Activated B cell treated with CpG ODN at 0.5 μM for 24 hours (primary cell): ENCODE results near the gene TNFSF18. TPM values are rescaled to one million over a fixed set of nuclear protein-coding genes. Genes with fewer than 3 reads are reported as not detected.

Experiments
- ATAC-seq: fragments of 200-7000 bp; cut with Tn5 transposase; one replicate; pipeline ENCODE4 v1.10.0; 2021; ENCODE audit warnings: low read depth, mild to moderate bottlenecking, moderate library complexity
- CTCF ChIA-PET: fragments of 350-600 bp; sonication (Branson Sonifier 250); formaldehyde crosslinking; loops from one replicate; lab custom pipeline; 2021; ENCODE audit warnings: antibody characterized with exemption; lab: Charles Lee
- POLR2A ChIA-PET: fragments of 350-600 bp; sonication (Branson Sonifier 250); formaldehyde crosslinking; loops from one replicate; lab custom pipeline; 2021; ENCODE audit warnings: antibody characterized with exemption; lab: Charles Lee
- DNase-seq: peaks from one replicate; pipeline ENCODE4 v3.0.0; 2022
- H3K27ac Mint-ChIP-seq: one replicate; pipeline ENCODE4 v1.8.0; 2020; ENCODE audit warnings: mixed read lengths
- H3K27me3 Mint-ChIP-seq: one replicate; pipeline ENCODE4 v1.8.0; 2021; ENCODE audit warnings: mixed read lengths
- H3K36me3 Mint-ChIP-seq: one replicate; pipeline ENCODE4 v1.8.0; 2021; ENCODE audit warnings: low read depth, mixed read lengths
- H3K4me1 Mint-ChIP-seq: one replicate; pipeline ENCODE4 v1.8.0; 2021; ENCODE audit warnings: mixed read lengths
- H3K4me3 Mint-ChIP-seq: one replicate; pipeline ENCODE4 v1.8.0; 2020; ENCODE audit warnings: mild to moderate bottlenecking, mixed read lengths
- H3K9me3 Mint-ChIP-seq: one replicate; pipeline ENCODE4 v1.8.0; 2020; ENCODE audit warnings: mixed read lengths
- intact Hi-C: fragments of 100-400 bp; cut with micrococcal nuclease; formaldehyde crosslinking; loops from one replicate; pipeline ENCODE4 v1.15.1; 2024
- total RNA-seq: library from RNA; stranded (reverse); gene quantifications from 2 replicates; pipeline ENCODE4 v1.2.3, GENCODE V29; 2022
- TF ChIP-seq, protein P1 (sequence below): fragments of 200-600 bp; IDR thresholded peaks from one replicate; pipeline ENCODE4 v1.8.0; 2022; ENCODE audit warnings: antibody characterized with exemption, mild to moderate bottlenecking

Gene TNFSF18
- total RNA-seq, 1 donor from 2014 or later: not detected

DNA sequence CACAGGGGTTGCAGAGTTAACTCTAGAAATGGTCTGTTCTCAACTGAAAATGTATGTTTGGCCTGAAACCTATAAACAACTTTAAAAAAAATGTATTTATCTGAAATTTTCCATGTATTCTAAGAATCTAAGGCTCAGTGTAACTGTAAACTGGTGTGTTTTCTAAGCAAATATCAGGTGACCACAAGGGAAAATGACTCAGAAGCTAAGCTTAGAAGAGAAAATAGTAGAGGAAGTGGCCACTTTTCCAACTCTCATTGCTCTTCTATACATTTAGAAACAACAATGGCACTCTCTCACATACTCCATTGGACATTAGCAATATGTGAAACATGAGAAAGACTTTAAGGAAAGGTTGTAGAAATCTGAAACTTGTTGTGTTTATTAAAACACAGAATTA, 7.5 kb downstream of the TNFSF18 start:
- Mint-ChIP-seq H3K36me3 (no peaks in the 10 kb centered on the region), H3K4me1 (peaks cover 13% of the 10 kb centered on the region), H3K27me3 (no peaks in the 10 kb centered on the region), H3K27ac (no peak overlapping the region), H3K9me3 (no peaks in the 10 kb centered on the region), H3K4me3 (no peak overlapping the region)
- ATAC-seq (no peak), DNase-seq (no peak)
- CTCF ChIA-PET: no interaction called here
- TF ChIP-seq, protein P1, sequence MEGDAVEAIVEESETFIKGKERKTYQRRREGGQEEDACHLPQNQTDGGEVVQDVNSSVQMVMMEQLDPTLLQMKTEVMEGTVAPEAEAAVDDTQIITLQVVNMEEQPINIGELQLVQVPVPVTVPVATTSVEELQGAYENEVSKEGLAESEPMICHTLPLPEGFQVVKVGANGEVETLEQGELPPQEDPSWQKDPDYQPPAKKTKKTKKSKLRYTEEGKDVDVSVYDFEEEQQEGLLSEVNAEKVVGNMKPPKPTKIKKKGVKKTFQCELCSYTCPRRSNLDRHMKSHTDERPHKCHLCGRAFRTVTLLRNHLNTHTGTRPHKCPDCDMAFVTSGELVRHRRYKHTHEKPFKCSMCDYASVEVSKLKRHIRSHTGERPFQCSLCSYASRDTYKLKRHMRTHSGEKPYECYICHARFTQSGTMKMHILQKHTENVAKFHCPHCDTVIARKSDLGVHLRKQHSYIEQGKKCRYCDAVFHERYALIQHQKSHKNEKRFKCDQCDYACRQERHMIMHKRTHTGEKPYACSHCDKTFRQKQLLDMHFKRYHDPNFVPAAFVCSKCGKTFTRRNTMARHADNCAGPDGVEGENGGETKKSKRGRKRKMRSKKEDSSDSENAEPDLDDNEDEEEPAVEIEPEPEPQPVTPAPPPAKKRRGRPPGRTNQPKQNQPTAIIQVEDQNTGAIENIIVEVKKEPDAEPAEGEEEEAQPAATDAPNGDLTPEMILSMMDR: no peak
- POLR2A ChIA-PET: no interaction called here
- intact Hi-C loops: no loop called here

DNA sequence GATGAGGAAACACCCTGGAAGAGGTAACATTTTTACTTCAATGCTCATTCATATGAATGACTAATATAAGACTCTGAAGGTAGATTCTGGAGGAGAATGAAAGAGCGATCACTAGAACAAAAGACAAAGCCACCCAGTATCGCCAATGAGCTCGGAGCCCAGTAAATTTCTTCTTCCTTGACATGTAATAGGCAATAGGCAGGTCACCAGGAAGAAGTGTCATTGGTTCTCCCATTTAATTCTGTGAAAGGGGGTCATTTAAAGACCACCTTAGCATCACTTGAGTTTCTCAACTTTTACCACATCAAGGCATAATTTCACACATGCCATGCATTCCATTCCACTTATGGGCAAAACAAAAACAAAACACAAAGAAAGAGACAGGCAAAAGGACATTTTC, 7.9 kb downstream of the TNFSF18 start:
- no peak for DNase-seq
- intact Hi-C loops: no loop called here
- H3K27me3 Mint-ChIP-seq: no peaks in the 10 kb centered on the region
- no peak overlapping the region for H3K27ac Mint-ChIP-seq
- ChIA-PET CTCF (no interaction called here), POLR2A (no interaction called here)
- ATAC-seq: no peak
- TF ChIP-seq, protein P1: no peak
- H3K4me1 Mint-ChIP-seq: peaks cover 9% of the 10 kb centered on the region
- no peak overlapping the region for H3K4me3 Mint-ChIP-seq
- H3K36me3 Mint-ChIP-seq: no peaks in the 10 kb centered on the region
- H3K9me3 Mint-ChIP-seq: no peaks in the 10 kb centered on the region

DNA sequence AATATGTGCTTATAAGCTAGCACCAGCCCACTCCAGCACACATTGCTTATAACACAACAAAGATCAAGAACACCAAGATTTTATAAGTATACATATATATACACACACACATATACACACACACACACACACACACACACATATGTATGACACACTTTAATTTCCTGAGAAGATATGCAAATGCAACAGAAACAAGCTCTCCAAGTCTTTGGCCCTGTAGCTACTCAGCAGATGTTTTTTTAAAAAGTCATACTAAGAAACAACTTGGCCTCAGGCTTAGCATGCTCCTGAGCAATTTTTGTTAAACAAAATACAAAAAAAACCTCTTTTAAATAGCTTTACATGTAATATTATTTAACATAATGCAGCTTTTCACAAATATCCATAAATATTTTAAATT, 11.1 kb downstream of the TNFSF18 start:
- CTCF ChIA-PET: interaction anchor here (0.7 to 1.1 kb wide), 2 partner anchors 163 to 380 kb away, joined by 3 read pairs; no protein-coding TSS in a partner anchor
- intact Hi-C loops: no loop called here
- Mint-ChIP-seq H3K4me3 (no peak overlapping the region), H3K27ac (no peak overlapping the region), H3K9me3 (no peaks in the 10 kb centered on the region), H3K36me3 (no peaks in the 10 kb centered on the region), H3K27me3 (no peaks in the 10 kb centered on the region), H3K4me1 (peaks cover 8% of the 10 kb centered on the region)
- POLR2A ChIA-PET: no interaction called here
- TF ChIP-seq, protein P1: no peak
- no peak for DNase-seq
- ATAC-seq: no peak

DNA sequence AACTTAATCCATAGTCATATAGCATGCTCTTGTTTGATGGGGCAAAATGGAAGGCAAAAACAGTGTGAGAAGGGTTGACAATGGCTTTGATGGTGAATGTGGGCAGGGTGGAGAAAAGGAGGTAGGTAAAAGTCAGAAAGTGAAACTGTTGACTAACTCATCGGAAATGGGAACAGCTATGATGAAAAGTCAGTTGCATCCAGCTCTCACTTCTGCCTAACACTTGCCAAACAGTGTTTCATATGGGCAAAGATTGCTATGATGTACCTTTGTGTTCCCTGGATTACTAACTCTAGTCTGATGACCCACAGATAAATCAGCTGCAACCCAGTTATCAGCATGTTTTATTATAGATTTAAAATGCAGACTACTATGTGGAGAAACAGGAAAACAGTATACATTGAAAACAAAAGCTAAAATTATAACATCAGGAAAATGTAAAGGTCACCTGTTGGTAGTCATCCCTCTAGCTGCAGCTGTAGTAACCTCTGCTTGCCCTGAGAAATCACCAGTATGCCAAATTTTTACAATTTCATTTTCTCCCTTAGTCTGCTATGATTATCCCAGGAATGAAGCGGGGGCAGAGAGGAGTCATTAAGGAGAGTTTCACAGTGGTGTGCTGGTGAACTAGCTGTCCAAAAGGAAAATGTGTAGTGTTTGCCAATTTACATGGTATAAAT, 11.7 kb downstream of the TNFSF18 start:
- ATAC-seq (no peak), DNase-seq (no peak)
- ChIA-PET CTCF (interaction anchor here (1.1 kb wide), 1 partner anchor 164 kb away, joined by 3 read pairs; no protein-coding TSS in a partner anchor), POLR2A (no interaction called here)
- Mint-ChIP-seq H3K9me3 (no peaks in the 10 kb centered on the region), H3K27ac (no peak overlapping the region), H3K36me3 (no peaks in the 10 kb centered on the region), H3K27me3 (no peaks in the 10 kb centered on the region), H3K4me3 (no peak overlapping the region), H3K4me1 (peaks cover 8% of the 10 kb centered on the region)
- TF ChIP-seq, protein P1: no peak
- intact Hi-C loops: no loop called here

DNA sequence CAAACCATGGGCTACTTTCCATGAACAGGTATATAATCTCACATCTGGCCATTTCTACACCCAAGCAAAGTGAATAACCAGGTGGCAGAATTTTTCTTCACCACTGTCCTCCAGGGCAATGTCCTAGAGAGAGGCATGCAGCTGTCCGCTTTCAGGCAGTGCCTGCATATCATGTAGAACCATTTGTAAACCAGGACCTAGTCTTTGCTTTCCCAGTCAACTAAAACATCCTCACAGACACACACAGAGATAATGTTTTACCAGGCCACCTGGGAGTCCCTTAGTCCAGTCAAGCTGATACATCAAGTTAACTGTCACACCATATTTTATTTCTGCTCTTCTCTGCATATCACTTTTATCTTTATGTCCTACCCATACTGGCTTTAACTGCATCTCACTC, 26.2 kb downstream of the TNFSF18 start:
- no peak for DNase-seq
- H3K27me3 Mint-ChIP-seq: no peaks in the 10 kb centered on the region
- intact Hi-C loops: loop anchor here (5.0 kb wide), 1 partner anchor 388 kb away; no protein-coding TSS in a partner anchor
- peaks cover 21% of the 10 kb centered on the region for H3K4me1 Mint-ChIP-seq
- TF ChIP-seq, protein P1: no peak
- CTCF ChIA-PET: no interaction called here
- peaks cover 7% of the 10 kb centered on the region for H3K9me3 Mint-ChIP-seq
- POLR2A ChIA-PET: interaction anchor here (0.7 kb wide), 1 partner anchor 1757 kb away, joined by 3 read pairs; no protein-coding TSS in a partner anchor
- H3K4me3 Mint-ChIP-seq: no peak overlapping the region
- H3K36me3 Mint-ChIP-seq: no peaks in the 10 kb centered on the region
- H3K27ac Mint-ChIP-seq: no peak overlapping the region
- ATAC-seq: no peak
